Nephron (organoid): ENCODE results near the gene PILRA.

Source experiments
- H3K27ac Mint-ChIP-seq, 3 experiments: 2 replicates each; pipeline ENCODE4 v1.8.0; 2020; ENCODE audit warnings: mixed read lengths in 3 of 3, mild to moderate bottlenecking in 2 of 3, moderate library complexity in 1 of 3
- H3K27me3 Mint-ChIP-seq: 2 replicates; pipeline ENCODE4 v1.8.0; 2021; ENCODE audit warnings: low read depth, mild to moderate bottlenecking, moderate library complexity, mixed read lengths
- H3K36me3 Mint-ChIP-seq: 2 replicates; pipeline ENCODE4 v1.8.0; 2020; ENCODE audit warnings: low read depth, mixed read lengths
- H3K4me1 Mint-ChIP-seq: 2 replicates; pipeline ENCODE4 v1.8.0; 2020; ENCODE audit warnings: mixed read lengths
- H3K4me3 Mint-ChIP-seq, 3 experiments: 2 replicates each; pipeline ENCODE4 v1.8.0; 2020; ENCODE audit warnings: mild to moderate bottlenecking in 3 of 3, mixed read lengths in 3 of 3, moderate library complexity in 2 of 3
- H3K9me3 Mint-ChIP-seq: 2 replicates; pipeline ENCODE4 v1.8.0; 2020; ENCODE audit warnings: mixed read lengths
- CTCF ChIP-seq, 3 experiments: fragments of 200-600 bp; sonication (generic); IDR thresholded peaks; one replicate each; pipeline ENCODE4 v1.5.0; 2021; ENCODE audit warnings: antibody characterized with exemption in 3 of 3; ENCODE audit not compliant: unreplicated experiment in 3 of 3

PILRA gene

GRCh38 chr7:100367251-100367620 is 6.1 kb upstream of the PILRA start:
- H3K4me1 Mint-ChIP-seq: no peaks in the 10 kb centered on the region
- H3K4me3 Mint-ChIP-seq: no peak overlapping the region
- H3K9me3 Mint-ChIP-seq: no peaks in the 10 kb centered on the region
- no peaks in the 10 kb centered on the region for H3K27me3 Mint-ChIP-seq
- peaks cover 42% of the 10 kb centered on the region for H3K36me3 Mint-ChIP-seq
- no peak overlapping the region for H3K27ac Mint-ChIP-seq
- TF ChIP-seq CTCF (IDR thresholded peaks at IDR 0.05; ENCODE audit: unreplicated experiment in 3 of 3): no peak

- Mint-ChIP-seq H3K27ac (no peak overlapping the region), H3K36me3 (peaks cover 35% of the 10 kb centered on the region), H3K9me3 (no peaks in the 10 kb centered on the region), H3K4me1 (no peaks in the 10 kb centered on the region), H3K4me3 (no peak overlapping the region), H3K27me3 (no peaks in the 10 kb centered on the region)
- no peak for TF ChIP-seq CTCF (IDR thresholded peaks at IDR 0.05; ENCODE audit: unreplicated experiment in 3 of 3)
Observed at GRCh38 chr7:100367676-100368613, 5.3 kb upstream of the PILRA start.

- no peak overlapping the region for H3K4me3 Mint-ChIP-seq
- no peak for TF ChIP-seq CTCF (IDR thresholded peaks at IDR 0.05; ENCODE audit: unreplicated experiment in 3 of 3)
- peaks cover 24% of the 10 kb centered on the region for H3K36me3 Mint-ChIP-seq
- no peaks in the 10 kb centered on the region for H3K27me3 Mint-ChIP-seq
- no peaks in the 10 kb centered on the region for H3K4me1 Mint-ChIP-seq
- H3K27ac Mint-ChIP-seq: no peak overlapping the region
- H3K9me3 Mint-ChIP-seq: no peaks in the 10 kb centered on the region
Observed at GRCh38 chr7:100369105-100369504, 4.2 kb upstream of the PILRA start.

- H3K36me3 Mint-ChIP-seq: peaks cover 15% of the 10 kb centered on the region
- no peaks in the 10 kb centered on the region for H3K4me1 Mint-ChIP-seq
- no peaks in the 10 kb centered on the region for H3K27me3 Mint-ChIP-seq
- H3K9me3 Mint-ChIP-seq: no peaks in the 10 kb centered on the region
- H3K4me3 Mint-ChIP-seq: no peak overlapping the region
- no peak for TF ChIP-seq CTCF (IDR thresholded peaks at IDR 0.05; ENCODE audit: unreplicated experiment in 3 of 3)
- H3K27ac Mint-ChIP-seq: no peak overlapping the region
Observed at GRCh38 chr7:100370303-100370702, 3.0 kb upstream of the PILRA start.

GRCh38 chr7:100370746-100371145 is 2.5 kb upstream of the PILRA start:
- H3K4me1 Mint-ChIP-seq: no peaks in the 10 kb centered on the region
- H3K27me3 Mint-ChIP-seq: no peaks in the 10 kb centered on the region
- H3K27ac Mint-ChIP-seq: peak overlapping the region in 1 of 3 experiments; percentile 42
- no peaks in the 10 kb centered on the region for H3K9me3 Mint-ChIP-seq
- H3K36me3 Mint-ChIP-seq: peaks cover 13% of the 10 kb centered on the region
- no peak overlapping the region for H3K4me3 Mint-ChIP-seq
- TF ChIP-seq CTCF (IDR thresholded peaks at IDR 0.05; ENCODE audit: unreplicated experiment in 3 of 3): no peak
